HUES6 (cell line): ENCODE results near the gene CCT7.

ENCODE experiments used
- H3K27ac ChIP-seq: 2 replicates; pipeline ENCODE4 v1.7.0; 2013; ENCODE audit warnings: low read depth, mild to moderate bottlenecking, low read length, inconsistent platforms
- H3K27me3 ChIP-seq: 2 replicates; pipeline ENCODE4 v1.6.1; 2013; ENCODE audit warnings: low read length; ENCODE audit not compliant: control insufficient read depth, insufficient read depth
- H3K36me3 ChIP-seq: 2 replicates; pipeline ENCODE4 v1.6.1; 2013; ENCODE audit warnings: low read length; ENCODE audit not compliant: control insufficient read depth, insufficient read depth
- H3K4me1 ChIP-seq: 2 replicates; pipeline ENCODE4 v1.6.1; 2013; ENCODE audit warnings: low read length; ENCODE audit not compliant: control insufficient read depth, insufficient read depth
- H3K4me3 ChIP-seq: 2 replicates; pipeline ENCODE4 v1.5.1; 2013; ENCODE audit warnings: low read depth, low read length
- H3K9ac ChIP-seq: one replicate; pipeline ENCODE4 v1.6.1; 2013; ENCODE audit warnings: mild to moderate bottlenecking, low read length
- H3K9me3 ChIP-seq: 2 replicates; pipeline ENCODE4 v1.6.1; 2013; ENCODE audit warnings: low read depth, low read length; ENCODE audit not compliant: control insufficient read depth, insufficient read depth

The CCT7 gene

GRCh38 chr2:73263540-73264331 is 29.6 kb downstream of the CCT7 start:
- no peak overlapping the region for H3K4me3 ChIP-seq
- H3K9ac ChIP-seq: no peak overlapping the region
- no peaks in the 10 kb centered on the region for H3K9me3 ChIP-seq
- H3K27ac ChIP-seq: no peak overlapping the region
- peaks cover 30% of the 10 kb centered on the region for H3K27me3 ChIP-seq
- H3K4me1 ChIP-seq: peaks cover 7% of the 10 kb centered on the region; the same call in 1 of the 2 replicates
- peaks cover 8% of the 10 kb centered on the region; the same call in 1 of the 2 replicates for H3K36me3 ChIP-seq

DNA sequence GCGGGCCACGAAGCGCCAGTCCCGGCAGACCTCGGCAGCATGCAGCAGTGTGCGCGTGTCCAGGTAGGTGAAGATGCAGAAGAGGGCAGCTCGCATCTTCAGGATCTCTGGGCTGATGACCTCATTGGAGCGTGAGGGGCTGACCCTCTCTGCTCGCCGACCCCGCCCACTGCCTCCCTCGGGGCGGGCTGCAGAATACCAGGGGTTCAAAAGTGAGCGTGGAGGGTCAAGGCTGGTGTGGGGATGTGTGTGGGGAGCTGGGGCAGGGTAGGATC is 30.2 kb downstream of the CCT7 start:
- peaks cover 35% of the 10 kb centered on the region for H3K27me3 ChIP-seq
- H3K27ac ChIP-seq: no peak overlapping the region
- H3K36me3 ChIP-seq: peaks cover 8% of the 10 kb centered on the region; the same call in 1 of the 2 replicates
- H3K4me1 ChIP-seq: peaks cover 7% of the 10 kb centered on the region; the same call in 1 of the 2 replicates
- H3K9ac ChIP-seq: no peak overlapping the region
- no peaks in the 10 kb centered on the region for H3K9me3 ChIP-seq
- no peak overlapping the region for H3K4me3 ChIP-seq

GRCh38 chr2:73264783-73265182 is 30.7 kb downstream of the CCT7 start:
- peaks cover 40% of the 10 kb centered on the region for H3K27me3 ChIP-seq
- peaks cover 7% of the 10 kb centered on the region; the same call in 1 of the 2 replicates for H3K4me1 ChIP-seq
- H3K4me3 ChIP-seq: no peak overlapping the region
- H3K36me3 ChIP-seq: peaks cover 8% of the 10 kb centered on the region; the same call in 1 of the 2 replicates
- no peak overlapping the region for H3K9ac ChIP-seq
- H3K27ac ChIP-seq: no peak overlapping the region
- H3K9me3 ChIP-seq: no peaks in the 10 kb centered on the region

DNA sequence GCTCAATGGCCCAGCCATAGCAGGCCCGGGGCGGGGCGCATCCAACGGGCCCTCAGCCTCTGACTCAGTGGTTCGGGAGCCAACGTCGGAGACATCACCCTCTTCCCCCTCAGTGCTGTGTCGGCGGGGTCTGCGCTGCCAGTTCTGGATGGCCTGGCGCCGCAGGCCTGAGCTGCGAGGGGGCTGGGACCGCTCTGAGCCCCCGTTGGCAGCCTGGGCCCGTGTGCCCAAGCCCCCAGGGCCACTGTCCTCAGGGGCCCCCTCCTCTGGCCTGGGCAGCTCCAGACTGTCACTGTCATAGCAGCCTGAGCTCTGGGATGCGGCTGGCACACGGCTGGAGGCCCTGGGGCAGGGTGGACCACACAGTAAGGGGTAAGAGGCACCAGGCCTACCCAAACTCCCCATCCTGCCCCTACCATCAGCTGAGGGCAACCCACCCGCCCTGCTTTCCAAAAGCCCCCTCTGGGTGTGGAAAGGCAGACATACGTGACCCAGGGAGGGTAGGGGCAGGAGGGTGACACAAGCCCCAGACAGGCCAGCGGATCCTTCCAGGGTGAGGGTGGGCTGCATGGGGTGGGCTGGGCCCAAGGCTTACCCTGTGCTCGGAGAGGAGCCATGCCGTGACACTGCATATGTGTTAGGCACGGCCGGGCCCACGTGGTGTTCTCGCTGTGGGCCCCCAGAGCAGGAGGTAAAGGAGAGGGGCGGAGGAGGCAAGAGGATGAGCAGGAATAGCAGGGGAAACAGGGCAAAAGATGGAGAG is 31.4 kb downstream of the CCT7 start:
- Histone ChIP-seq H3K9me3 (no peaks in the 10 kb centered on the region), H3K36me3 (peaks cover 8% of the 10 kb centered on the region; the same call in 1 of the 2 replicates), H3K9ac (no peak overlapping the region), H3K27ac (no peak overlapping the region), H3K4me3 (no peak overlapping the region), H3K27me3 (peaks cover 47% of the 10 kb centered on the region), H3K4me1 (peaks cover 7% of the 10 kb centered on the region; the same call in 1 of the 2 replicates)

GRCh38 chr2:73266061-73266901 is 32.2 kb downstream of the CCT7 start:
- peaks cover 55% of the 10 kb centered on the region for H3K27me3 ChIP-seq
- no peaks in the 10 kb centered on the region for H3K9me3 ChIP-seq
- H3K4me1 ChIP-seq: peaks cover 7% of the 10 kb centered on the region; the same call in 1 of the 2 replicates
- H3K9ac ChIP-seq: no peak overlapping the region
- H3K36me3 ChIP-seq: peaks cover 8% of the 10 kb centered on the region; the same call in 1 of the 2 replicates
- no peak overlapping the region for H3K4me3 ChIP-seq
- no peak overlapping the region for H3K27ac ChIP-seq

DNA sequence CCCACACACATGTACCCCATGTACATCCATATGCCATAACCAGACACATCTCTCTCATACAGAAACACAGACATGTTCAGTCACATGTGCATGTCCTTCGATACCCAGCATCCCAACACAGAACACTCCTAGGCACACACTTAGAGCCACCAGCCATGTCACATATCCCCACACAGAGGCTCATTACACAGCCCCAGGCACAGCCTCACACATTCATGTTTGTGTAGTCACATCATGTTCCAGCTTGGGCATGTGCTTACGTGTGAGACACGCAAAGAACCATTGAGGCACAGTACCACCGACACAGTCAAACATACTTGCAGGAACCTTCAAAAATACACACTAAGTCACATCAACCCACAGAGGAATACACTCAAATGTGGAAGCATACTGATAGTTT is 32.9 kb downstream of the CCT7 start:
- Histone ChIP-seq H3K4me1 (peaks cover 7% of the 10 kb centered on the region; the same call in 1 of the 2 replicates), H3K27ac (no peak overlapping the region), H3K9ac (no peak overlapping the region), H3K27me3 (peaks cover 63% of the 10 kb centered on the region), H3K4me3 (no peak overlapping the region), H3K36me3 (peaks cover 8% of the 10 kb centered on the region; the same call in 1 of the 2 replicates), H3K9me3 (no peaks in the 10 kb centered on the region)

DNA sequence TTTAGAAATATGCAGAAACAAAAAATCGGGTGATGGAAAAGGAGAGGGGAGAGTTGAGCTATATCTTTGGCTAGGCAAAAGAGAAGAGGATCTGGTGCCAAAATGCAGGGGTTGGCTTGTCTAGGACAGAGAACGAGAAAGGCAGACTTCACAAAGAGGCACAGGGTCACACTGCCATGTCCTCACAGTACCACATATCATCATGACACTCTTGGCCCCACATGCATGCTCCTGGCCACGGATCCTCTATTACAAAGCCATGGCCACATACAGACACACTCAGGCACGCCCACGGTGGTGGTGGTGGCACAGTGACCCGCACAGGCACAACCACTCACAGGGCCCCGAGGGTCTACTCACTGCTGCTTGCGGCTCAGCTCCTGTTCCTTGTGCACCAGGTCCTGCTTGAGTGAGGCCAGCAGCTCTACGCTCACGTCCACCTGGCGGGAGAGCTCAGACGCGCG is 34.3 kb downstream of the CCT7 start:
- Histone ChIP-seq H3K27ac (no peak overlapping the region), H3K9ac (no peak overlapping the region), H3K27me3 (peaks cover 69% of the 10 kb centered on the region), H3K4me3 (peak overlapping the region; percentile 45), H3K4me1 (peaks cover 7% of the 10 kb centered on the region; the same call in 1 of the 2 replicates), H3K36me3 (peaks cover 4% of the 10 kb centered on the region; the same call in 1 of the 2 replicates), H3K9me3 (no peaks in the 10 kb centered on the region)

DNA sequence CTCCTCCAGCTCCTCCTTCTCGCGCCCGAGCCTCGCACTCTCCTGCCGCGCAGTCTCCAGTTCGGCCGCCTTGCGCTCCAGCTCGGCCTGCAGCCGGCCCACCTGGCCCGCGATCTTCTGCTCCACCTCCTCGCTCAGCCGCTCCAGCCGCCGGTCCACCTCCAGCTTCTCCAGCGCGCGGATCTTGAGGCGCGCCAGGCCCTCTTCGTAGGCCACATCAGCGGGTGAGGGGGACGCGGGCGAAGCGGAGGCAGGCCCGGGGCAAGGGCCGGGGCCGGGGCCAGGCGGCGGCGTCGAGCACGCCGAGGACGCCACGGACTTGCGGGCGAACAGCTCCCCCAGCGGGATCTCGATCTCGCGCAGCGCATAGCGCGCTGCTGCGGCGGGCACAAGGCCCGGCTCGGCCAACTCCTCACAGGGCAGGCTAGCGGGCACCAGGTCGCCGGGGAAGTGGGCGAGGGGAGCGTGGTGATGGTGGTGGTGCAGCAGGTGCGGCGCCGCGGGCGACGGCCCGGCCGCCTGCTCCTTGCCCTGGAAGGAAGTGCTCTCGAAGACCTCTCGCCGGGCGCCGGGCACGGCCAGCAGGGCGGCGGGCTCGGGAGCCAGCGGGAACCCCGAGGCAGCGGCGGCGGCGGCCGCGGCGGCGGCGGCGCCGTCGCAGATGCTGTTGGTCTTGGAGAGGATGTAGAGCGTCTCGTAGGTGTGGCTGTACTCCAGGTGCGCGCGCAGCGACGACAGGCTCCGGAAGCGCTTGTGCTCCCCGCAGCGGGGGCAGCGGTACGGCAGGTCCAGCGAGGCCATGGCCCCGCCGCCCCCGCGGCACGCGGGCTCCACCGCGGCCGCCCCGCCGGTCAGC is 35.0 kb downstream of the CCT7 start:
- Histone ChIP-seq H3K36me3 (no peaks in the 10 kb centered on the region), H3K9me3 (no peaks in the 10 kb centered on the region), H3K27ac (no peak overlapping the region), H3K27me3 (peaks cover 69% of the 10 kb centered on the region), H3K4me1 (peaks cover 7% of the 10 kb centered on the region; the same call in 1 of the 2 replicates), H3K4me3 (peak overlapping the region; percentile 45), H3K9ac (no peak overlapping the region)

DNA sequence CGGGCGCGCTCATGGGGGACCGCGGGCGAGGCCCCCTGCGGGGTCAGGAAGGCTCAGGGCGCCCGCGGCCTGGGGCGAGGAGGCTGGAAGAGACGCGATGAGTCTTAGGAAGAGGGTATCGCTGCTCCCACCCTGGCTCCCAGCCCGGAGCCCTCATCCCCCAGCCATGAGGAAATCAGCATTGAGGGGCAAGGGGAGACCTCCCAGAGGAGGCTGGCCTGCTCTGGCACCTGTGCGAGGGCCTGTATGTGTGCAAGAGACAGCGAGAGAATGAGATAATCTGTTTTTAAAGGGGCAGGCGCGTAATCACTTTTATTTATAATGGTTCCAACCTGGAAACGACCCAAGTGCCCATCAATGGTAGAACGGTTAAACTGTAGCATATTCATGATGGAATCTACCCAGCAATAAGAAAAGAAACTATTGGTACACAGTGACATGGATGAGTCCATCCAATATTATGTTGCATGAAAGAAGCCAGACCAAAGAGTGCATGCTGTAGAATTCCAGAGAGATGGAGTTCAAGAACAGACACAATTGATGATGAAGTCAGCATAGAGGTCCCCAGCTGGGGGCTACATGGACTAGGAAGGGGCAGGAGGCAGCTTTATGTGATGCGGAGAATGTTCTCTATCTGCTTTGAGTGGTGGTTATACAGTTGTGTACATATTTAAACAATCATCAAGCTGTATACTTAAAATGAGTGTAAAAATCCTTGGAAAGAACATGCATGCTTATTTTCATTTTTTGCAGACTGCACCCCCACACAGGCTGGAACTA is 35.8 kb downstream of the CCT7 start:
- no peaks in the 10 kb centered on the region for H3K36me3 ChIP-seq
- no peak overlapping the region for H3K27ac ChIP-seq
- no peaks in the 10 kb centered on the region for H3K9me3 ChIP-seq
- no peak overlapping the region for H3K9ac ChIP-seq
- peaks cover 69% of the 10 kb centered on the region for H3K27me3 ChIP-seq
- H3K4me1 ChIP-seq: peaks cover 7% of the 10 kb centered on the region; the same call in 1 of the 2 replicates
- peak overlapping the region; percentile 45 for H3K4me3 ChIP-seq
